HUES64 (cell line): ENCODE results near the gene NOX3. TPM values are rescaled to one million over a fixed set of nuclear protein-coding genes. Genes with fewer than 3 reads are reported as not detected.

Source experiments
- H3K27ac ChIP-seq: 2 replicates; pipeline ENCODE4 v1.7.0; 2013; ENCODE audit warnings: low read depth, low read length, inconsistent platforms
- H3K27me3 ChIP-seq: 2 replicates; pipeline ENCODE4 v1.6.1; 2013; ENCODE audit warnings: mild to moderate bottlenecking, low read length; ENCODE audit not compliant: insufficient read depth
- H3K36me3 ChIP-seq: 2 replicates; pipeline ENCODE4 v1.6.1; 2013; ENCODE audit warnings: mild to moderate bottlenecking, low read length; ENCODE audit not compliant: insufficient read depth
- H3K4me1 ChIP-seq: 2 replicates; pipeline ENCODE4 v1.6.1; 2013; ENCODE audit warnings: mild to moderate bottlenecking, low read length, moderate library complexity; ENCODE audit not compliant: insufficient read depth
- H3K4me3 ChIP-seq: 2 replicates; pipeline ENCODE4 v1.5.1; 2013; ENCODE audit warnings: mild to moderate bottlenecking, low read length, moderate library complexity
- H3K9ac ChIP-seq: 2 replicates; pipeline ENCODE4 v1.6.1; 2013; ENCODE audit warnings: mild to moderate bottlenecking, low read depth, low read length
- H3K9me3 ChIP-seq: 2 replicates; pipeline ENCODE4 v1.6.1; 2013; ENCODE audit warnings: low read depth, low read length; ENCODE audit not compliant: insufficient read depth
- whole genome bisulfite sequencing: fragments of 150-250, 120-280 bp; methylation state at CpG from one replicate; pipeline ENCODE4 v1.1.7; 2013; ENCODE audit warnings: missing lambda C conversion rate; 5-methylcytosine and 5-hydroxymethylcytosine counted together
- polyA plus RNA-seq, 2 experiments: library from polyadenylated mRNA; stranded (reverse); fragments of 50-300 nt; gene quantifications; one replicate each; pipeline ENCODE4 v1.2.3, GENCODE V29; 2013

The NOX3 gene, protein sequence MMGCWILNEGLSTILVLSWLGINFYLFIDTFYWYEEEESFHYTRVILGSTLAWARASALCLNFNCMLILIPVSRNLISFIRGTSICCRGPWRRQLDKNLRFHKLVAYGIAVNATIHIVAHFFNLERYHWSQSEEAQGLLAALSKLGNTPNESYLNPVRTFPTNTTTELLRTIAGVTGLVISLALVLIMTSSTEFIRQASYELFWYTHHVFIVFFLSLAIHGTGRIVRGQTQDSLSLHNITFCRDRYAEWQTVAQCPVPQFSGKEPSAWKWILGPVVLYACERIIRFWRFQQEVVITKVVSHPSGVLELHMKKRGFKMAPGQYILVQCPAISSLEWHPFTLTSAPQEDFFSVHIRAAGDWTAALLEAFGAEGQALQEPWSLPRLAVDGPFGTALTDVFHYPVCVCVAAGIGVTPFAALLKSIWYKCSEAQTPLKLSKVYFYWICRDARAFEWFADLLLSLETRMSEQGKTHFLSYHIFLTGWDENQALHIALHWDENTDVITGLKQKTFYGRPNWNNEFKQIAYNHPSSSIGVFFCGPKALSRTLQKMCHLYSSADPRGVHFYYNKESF
- not detected for polyA plus RNA-seq (2013, experiment 1 of 2)
- polyA plus RNA-seq (2013, experiment 2 of 2): not detected

- H3K27ac ChIP-seq: no peak within 1 kb of the TSS
- H3K9ac ChIP-seq: no peak within 1 kb of the TSS
- H3K36me3 ChIP-seq: no peaks in the 10 kb centered on the region
- WGBS: 64% methylated on average over 1 of the region's 5 CpGs
- H3K27me3 ChIP-seq: no peaks in the 10 kb centered on the region
- H3K4me3 ChIP-seq: no peak within 1 kb of the TSS
- H3K4me1 ChIP-seq: peaks cover 25% of the 10 kb centered on the region
- H3K9me3 ChIP-seq: no peaks in the 10 kb centered on the region
Measured at GRCh38 chr6:155455766-155456165, at the start of gene NOX3. Gene NOX3 (minus strand): TSS chr6:155455839. CDS start chr6:155455800, 39 bp downstream.

GRCh38 chr6:155504848-155505607 lies 49.4 kb upstream of the NOX3 start:
- no peaks in the 10 kb centered on the region for H3K4me1 ChIP-seq
- no peak overlapping the region for H3K4me3 ChIP-seq
- H3K27ac ChIP-seq: no peak overlapping the region
- no peaks in the 10 kb centered on the region for H3K36me3 ChIP-seq
- H3K9me3 ChIP-seq: no peaks in the 10 kb centered on the region
- H3K27me3 ChIP-seq: no peaks in the 10 kb centered on the region
- 80% methylated on average over 4 of the region's 5 CpGs for whole genome bisulfite sequencing
- H3K9ac ChIP-seq: no peak overlapping the region

- WGBS: no CpG with 5 or more reads among the region's 1 CpG
- H3K9ac ChIP-seq: no peak overlapping the region
- no peak overlapping the region for H3K4me3 ChIP-seq
- H3K27ac ChIP-seq: no peak overlapping the region
- H3K9me3 ChIP-seq: no peaks in the 10 kb centered on the region
- no peaks in the 10 kb centered on the region for H3K27me3 ChIP-seq
- H3K4me1 ChIP-seq: no peaks in the 10 kb centered on the region
- no peaks in the 10 kb centered on the region for H3K36me3 ChIP-seq
Measured at GRCh38 chr6:155502393-155502792, 46.8 kb upstream of the NOX3 start.

- H3K36me3 ChIP-seq: no peaks in the 10 kb centered on the region
- H3K4me3 ChIP-seq: no peak overlapping the region
- H3K9me3 ChIP-seq: no peaks in the 10 kb centered on the region
- H3K27ac ChIP-seq: no peak overlapping the region
- H3K4me1 ChIP-seq: peaks cover 3% of the 10 kb centered on the region; the same call in 1 of the 2 replicates
- H3K27me3 ChIP-seq: no peaks in the 10 kb centered on the region
- 97% methylated on average over 4 of the region's 4 CpGs for WGBS
- no peak overlapping the region for H3K9ac ChIP-seq
Measured at GRCh38 chr6:155499574-155499973, 43.9 kb upstream of the NOX3 start.

GRCh38 chr6:155498370-155498769 lies 42.7 kb upstream of the NOX3 start:
- no peak overlapping the region for H3K4me3 ChIP-seq
- H3K9ac ChIP-seq: no peak overlapping the region
- no peaks in the 10 kb centered on the region for H3K27me3 ChIP-seq
- H3K36me3 ChIP-seq: no peaks in the 10 kb centered on the region
- H3K4me1 ChIP-seq: peaks cover 14% of the 10 kb centered on the region
- no peak overlapping the region for H3K27ac ChIP-seq
- no peaks in the 10 kb centered on the region for H3K9me3 ChIP-seq
- WGBS: 87% methylated on average over 2 of the region's 2 CpGs

GRCh38 chr6:155497273-155497672 lies 41.6 kb upstream of the NOX3 start:
- Histone ChIP-seq H3K27me3 (no peaks in the 10 kb centered on the region), H3K36me3 (no peaks in the 10 kb centered on the region), H3K9me3 (peaks cover 8% of the 10 kb centered on the region; the same call in 1 of the 2 replicates), H3K27ac (no peak overlapping the region), H3K4me3 (no peak overlapping the region), H3K4me1 (peaks cover 15% of the 10 kb centered on the region), H3K9ac (no peak overlapping the region)
- WGBS: no CpG with 5 or more reads among the region's 3 CpGs

DNA sequence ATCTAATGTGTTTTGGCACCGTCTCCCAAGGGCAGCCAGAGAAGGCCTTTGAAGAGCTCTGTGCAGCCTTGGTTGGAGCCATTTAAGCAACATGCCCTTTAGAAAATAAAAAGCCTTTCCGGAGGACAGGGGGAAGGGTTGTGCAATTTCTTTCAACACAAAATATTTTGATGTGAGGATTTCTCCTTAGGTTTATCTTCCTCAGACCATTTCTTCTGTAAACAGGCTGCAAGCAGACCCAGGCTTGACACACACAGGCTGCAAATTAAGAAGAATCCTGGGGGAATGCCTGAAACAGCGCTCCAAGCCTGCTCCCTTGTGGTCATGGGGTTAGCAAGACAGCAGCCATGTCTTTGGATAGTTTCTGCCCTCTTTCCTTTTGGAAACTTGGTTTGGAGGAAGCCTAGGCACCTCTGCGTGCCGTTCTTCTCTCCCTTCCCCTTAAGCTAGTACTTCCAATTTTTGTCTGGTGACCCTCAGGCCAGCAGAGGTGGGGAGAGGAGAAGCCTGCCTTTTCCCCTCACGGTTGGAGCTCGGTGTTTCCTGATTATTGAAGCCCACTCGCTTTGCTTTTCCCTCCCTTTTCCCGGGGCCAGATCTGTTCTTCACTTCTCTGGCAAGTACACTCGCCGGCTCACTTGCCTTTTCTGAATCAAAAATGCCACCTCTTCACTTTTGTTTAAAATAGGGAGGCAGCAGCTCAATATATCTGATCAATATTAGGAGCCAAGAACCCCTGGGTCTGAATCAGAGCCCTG lies 39.6 kb upstream of the NOX3 start:
- Histone ChIP-seq H3K27ac (no peak overlapping the region), H3K4me1 (peaks cover 15% of the 10 kb centered on the region), H3K4me3 (no peak overlapping the region), H3K9ac (no peak overlapping the region), H3K36me3 (no peaks in the 10 kb centered on the region), H3K27me3 (no peaks in the 10 kb centered on the region), H3K9me3 (peaks cover 12% of the 10 kb centered on the region; the same call in 1 of the 2 replicates)
- 92% methylated on average over 10 of the region's 11 CpGs for WGBS

GRCh38 chr6:155493694-155494143 lies 38.1 kb upstream of the NOX3 start:
- Histone ChIP-seq H3K9ac (no peak overlapping the region), H3K4me3 (no peak overlapping the region), H3K36me3 (no peaks in the 10 kb centered on the region), H3K27ac (0 out of 2 replicates have a peak overlapping the region, but pooled peaks have one; percentile 7), H3K27me3 (no peaks in the 10 kb centered on the region), H3K4me1 (peaks cover 15% of the 10 kb centered on the region), H3K9me3 (peaks cover 12% of the 10 kb centered on the region; the same call in 1 of the 2 replicates)
- 50% methylated on average over 4 of the region's 4 CpGs for WGBS

GRCh38 chr6:155493026-155493693 lies 37.5 kb upstream of the NOX3 start:
- Histone ChIP-seq H3K9me3 (peaks cover 12% of the 10 kb centered on the region; the same call in 1 of the 2 replicates), H3K4me1 (peaks cover 15% of the 10 kb centered on the region), H3K4me3 (no peak overlapping the region), H3K9ac (no peak overlapping the region), H3K27ac (no peak overlapping the region), H3K36me3 (no peaks in the 10 kb centered on the region), H3K27me3 (no peaks in the 10 kb centered on the region)
- WGBS: 92% methylated on average over 2 of the region's 3 CpGs

DNA sequence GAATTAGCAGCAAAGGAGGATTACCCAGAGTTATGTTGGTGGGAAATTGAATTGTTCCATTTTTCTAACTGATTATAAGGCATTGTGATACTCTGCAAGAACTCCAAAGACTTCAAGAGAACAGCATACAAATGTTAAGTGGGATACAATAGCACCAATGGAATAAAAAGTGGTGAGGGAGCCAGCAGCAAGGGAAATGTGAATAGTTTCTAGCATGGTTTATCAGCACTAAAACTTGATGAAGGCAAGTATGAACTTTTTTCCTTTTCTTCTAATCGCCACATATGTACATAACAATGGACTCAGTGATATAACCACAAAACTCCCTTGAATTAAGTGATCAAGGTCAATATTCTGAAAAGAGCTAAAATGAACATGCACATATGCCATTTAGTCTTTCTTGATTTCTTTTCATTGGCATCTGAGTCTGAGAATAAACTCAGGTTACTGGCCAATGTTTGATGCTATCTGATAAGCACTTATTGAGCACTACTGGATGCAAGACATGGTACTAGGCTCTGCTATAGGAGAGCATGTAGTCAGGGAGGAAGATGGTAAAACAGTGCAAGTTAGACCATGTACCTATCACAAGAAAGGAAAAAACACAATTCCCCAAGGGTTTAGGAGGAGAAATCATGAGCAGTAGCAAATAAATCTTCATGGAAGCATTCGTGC lies 36.6 kb upstream of the NOX3 start:
- no peaks in the 10 kb centered on the region for H3K27me3 ChIP-seq
- WGBS: 81% methylated on average over 2 of the region's 2 CpGs
- H3K4me1 ChIP-seq: peaks cover 15% of the 10 kb centered on the region
- H3K9me3 ChIP-seq: peaks cover 12% of the 10 kb centered on the region; the same call in 1 of the 2 replicates
- no peak overlapping the region for H3K9ac ChIP-seq
- H3K27ac ChIP-seq: no peak overlapping the region
- no peak overlapping the region for H3K4me3 ChIP-seq
- no peaks in the 10 kb centered on the region for H3K36me3 ChIP-seq
